UCSD-AML1 (cell line): Measurements from ENCODE around the gene EEF2K.
"Not testable (repeated sequence)": the region's sequence is repeated elsewhere in the genome, so short reads cannot be mapped to it uniquely, and the experiment has no call there.

Source experiments
- DNase-seq: peaks from one replicate; lab custom pipeline; 2025; ENCODE audit not compliant: unreplicated experiment; lab: John Stamatoyannopoulos, UW

EEF2K gene

GRCh38 chr16:22189473-22190080, 16.5 kb upstream of the EEF2K start:
- DNase-seq, result peak; percentile 52

- no peak for DNase-seq
These were observed 15.8 kb upstream of the EEF2K start for GRCh38 chr16:22190081-22190775.

DNA sequence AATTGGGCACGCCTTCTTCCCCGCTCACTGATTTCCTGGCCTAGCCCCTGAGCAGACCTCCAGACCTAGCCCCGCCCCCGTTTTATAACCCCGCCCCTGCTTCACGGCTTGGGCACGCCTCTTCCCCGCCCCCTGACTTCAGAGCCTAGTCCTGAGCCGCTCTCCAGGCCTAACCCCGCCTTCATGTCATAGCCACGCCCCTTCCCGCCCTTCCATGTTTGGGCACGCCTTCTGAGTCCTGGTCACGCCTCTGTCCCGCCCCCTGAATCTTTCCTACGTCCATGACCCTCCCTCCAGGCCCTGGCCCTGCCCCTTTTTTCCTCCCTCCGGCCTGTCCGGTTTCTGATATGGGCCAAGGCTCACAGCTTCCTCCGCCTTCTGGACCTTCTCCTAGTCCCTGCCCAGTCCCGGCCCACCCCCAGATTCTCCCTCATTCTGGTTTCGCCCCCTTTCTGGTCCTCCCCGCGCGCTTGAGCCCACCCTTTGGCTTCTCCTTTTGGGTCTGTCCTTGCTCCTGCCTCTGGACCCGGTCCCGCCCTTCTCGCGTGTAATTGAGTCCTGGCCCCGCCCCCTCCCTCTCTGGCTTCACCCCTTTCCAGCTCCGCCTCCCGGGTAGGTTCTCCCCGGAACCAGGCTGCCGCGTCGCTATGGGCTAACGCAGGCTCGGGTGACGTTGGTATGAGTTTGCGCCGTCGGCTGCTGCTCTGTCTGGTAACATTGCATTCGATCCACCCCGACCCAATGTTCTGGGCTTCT, 15.1 kb upstream of the EEF2K start:
- DNase-seq, result peak; percentile 100

- DNase-seq, result no peak
These were observed 14.4 kb upstream of the EEF2K start for GRCh38 chr16:22191532-22192260.

- peak; percentile 78 for DNase-seq
These were observed 13.6 kb upstream of the EEF2K start for GRCh38 chr16:22192261-22193062.

GRCh38 chr16:22193063-22193411, 13.0 kb upstream of the EEF2K start:
- DNase-seq, result no peak

GRCh38 chr16:22194707-22195444, 11.2 kb upstream of the EEF2K start:
- DNase-seq, result no peak

- DNase-seq, result no peak
These were observed 10.7 kb upstream of the EEF2K start for GRCh38 chr16:22195445-22195694.

GRCh38 chr16:22195695-22196558, 10.2 kb upstream of the EEF2K start:
- DNase-seq, result peak; percentile 94

DNA sequence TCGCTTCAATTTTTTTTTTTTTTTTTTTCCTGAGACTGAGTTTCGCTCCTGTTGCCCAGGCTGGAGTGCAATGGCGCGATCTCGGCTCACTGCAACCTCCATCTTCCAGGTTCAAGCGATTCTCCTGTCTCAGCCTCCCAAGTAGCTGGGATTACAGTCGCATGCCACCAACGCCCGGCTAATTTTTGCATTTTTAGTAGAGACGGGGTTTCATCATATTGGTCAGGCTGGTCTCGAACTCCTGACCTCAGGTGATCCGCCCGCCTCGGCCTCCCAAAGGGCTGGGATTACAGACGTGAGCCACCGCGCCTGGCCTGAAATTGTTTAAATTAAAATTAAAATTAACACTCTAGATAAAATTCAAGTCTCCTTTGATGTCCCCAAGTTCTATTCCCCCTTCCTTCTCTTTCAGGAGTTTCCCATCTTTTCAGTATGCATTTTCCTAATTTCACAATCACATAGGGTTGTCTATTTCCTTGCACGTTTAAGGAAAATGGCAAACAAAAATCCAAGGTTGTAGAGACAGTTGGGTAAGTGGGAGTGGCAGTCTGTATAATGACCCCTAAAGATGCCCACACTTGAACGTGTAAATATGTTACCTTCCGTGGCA, 9.4 kb upstream of the EEF2K start:
- not testable (repeated sequence) for DNase-seq

DNA sequence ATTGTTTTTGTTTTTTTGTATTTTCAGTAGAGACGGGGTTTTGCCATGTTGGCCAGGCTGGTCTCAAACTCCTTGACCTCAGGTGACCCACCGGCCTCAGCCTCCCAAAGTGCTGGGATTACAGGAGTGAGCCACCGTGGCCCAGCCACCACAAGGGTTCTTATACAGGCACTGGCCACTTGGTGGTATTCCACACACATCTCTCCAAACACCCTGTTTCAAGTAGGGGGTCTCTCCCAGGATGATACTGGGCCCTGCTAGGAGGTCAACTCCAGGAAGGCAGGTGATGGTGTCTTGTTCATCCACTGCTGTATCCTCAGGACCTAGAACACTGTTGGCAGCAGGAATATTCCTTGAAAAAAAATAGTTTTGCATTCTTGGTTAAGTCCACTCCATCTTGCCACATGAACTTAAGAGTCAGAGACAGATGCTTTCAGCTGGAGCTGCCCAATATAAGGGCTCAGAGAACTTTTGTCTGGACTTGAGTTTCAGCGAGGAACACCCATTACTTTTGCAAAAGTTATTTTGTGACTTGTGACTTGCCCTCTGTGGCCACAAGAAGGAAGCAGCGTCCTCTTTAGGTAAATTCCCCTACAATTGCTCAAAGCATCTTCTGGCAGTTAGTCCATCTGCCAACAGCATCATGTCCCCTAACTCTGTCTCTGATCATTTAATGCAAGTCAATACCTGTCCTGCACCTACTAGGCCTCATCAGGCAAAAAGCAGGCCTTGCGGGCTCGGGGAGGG, 7.4 kb upstream of the EEF2K start:
- no peak for DNase-seq

- no peak for DNase-seq
These were observed 3.8 kb upstream of the EEF2K start for GRCh38 chr16:22202261-22202637.

- DNase-seq, result no peak
These were observed 3.0 kb upstream of the EEF2K start for GRCh38 chr16:22203091-22203490.

- DNase-seq, result no peak
These were observed 1.9 kb upstream of the EEF2K start for GRCh38 chr16:22204091-22204655.

DNA sequence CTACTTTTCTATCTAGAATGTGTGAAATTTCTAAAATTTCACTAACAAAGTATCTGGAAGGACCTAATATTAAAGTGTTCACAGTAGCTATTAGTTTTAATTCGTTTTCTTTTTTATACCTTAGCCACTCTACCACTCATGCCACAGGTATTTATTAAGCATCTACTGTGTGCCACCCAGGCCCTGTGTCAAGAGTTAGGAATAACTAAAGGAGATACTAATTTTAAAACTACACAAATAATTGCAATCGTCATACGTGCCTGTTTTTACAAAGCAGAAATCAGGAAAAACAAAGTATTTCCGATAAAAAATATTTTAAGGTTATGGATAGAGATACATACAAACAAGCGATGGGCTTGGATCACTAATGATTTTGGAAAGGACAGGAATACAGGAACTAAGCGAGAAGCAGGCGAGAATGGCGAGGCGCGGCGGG, 483 bp upstream of the EEF2K start:
- no peak for DNase-seq

DNA sequence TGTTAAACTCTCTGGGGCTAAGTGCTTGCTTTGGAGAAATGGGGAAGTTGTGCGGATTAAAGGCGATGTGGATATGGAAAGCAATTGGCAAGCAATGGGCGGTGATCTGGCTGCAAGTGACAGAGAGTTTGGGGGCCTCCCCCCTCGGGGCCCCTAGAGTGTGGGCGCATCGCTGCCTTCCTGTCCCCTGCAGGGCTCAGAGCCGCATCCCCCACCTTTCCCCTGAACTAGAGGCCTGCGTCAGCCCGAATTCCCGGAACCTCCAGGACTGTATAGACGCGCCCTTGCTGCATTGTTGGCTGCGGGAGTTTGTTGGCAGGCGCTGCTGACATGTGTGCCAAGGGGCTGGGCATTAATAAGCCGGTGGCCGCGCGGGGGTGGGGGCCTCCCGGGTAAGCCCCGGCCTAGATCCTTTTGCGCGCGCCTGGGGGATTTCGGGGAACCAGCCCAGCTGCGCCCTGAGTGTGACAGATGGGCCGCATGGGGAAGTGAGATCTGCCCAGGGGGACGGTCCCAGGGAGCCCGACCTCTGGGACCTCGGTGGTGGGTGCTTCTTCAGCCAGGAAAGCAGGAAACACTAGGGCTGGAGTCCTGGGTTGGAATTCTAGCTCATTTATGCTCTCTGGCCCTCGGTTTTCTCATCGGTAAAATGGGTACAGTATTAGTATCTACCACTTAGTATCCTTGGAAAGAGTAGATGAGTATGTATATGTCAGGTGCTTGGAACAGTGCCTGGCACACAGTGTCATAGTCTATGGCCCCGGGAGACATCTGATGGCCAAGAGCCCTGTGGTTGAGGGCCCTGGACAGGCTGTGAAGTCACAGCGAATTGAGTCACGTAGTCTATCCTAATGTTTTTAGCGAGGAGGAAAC, 1.0 kb downstream of the EEF2K start:
- DNase-seq, result peak; percentile 67
